Psoas muscle (tissue), 8 donors: Measurements from ENCODE around the gene CHRNA1. TPM values are rescaled to one million over a fixed set of nuclear protein-coding genes. Genes with fewer than 3 reads are reported as not detected.

Source experiments
- ATAC-seq, 4 donors: fragments of 200-7000 bp; cut with Tn5 transposase; one replicate each; pipeline ENCODE4 v1.9.1; 2020; ENCODE audit warnings: moderate library complexity in 3 of 4, mild to moderate bottlenecking in 2 of 4
- DNase-seq, 2 donors: peaks; one replicate each; pipeline ENCODE4 v3.0.0-alpha.2; 2020
- H3K27ac ChIP-seq: fragments of 200-600 bp; one replicate; pipeline ENCODE4 v1.8.0; 2022
- H3K27me3 ChIP-seq, 3 donors: fragments of 200-600 bp in 1 of 3; one replicate each; pipeline versions ENCODE4 v1.6.1 to v1.8.0; 2013 to 2022; ENCODE audit warnings: low read length in 2 of 3, mild to moderate bottlenecking in 2 of 3, moderate library complexity in 1 of 3; ENCODE audit not compliant: insufficient read depth in 3 of 3
- H3K36me3 ChIP-seq, 2 donors: fragments of 200-600 bp in 1 of 2; one replicate each; pipeline versions ENCODE4 v1.6.1 to v1.8.0; 2013 to 2022; ENCODE audit warnings: low read depth in 1 of 2, mild to moderate bottlenecking in 1 of 2, moderate library complexity in 1 of 2; ENCODE audit not compliant: insufficient read depth in 1 of 2
- H3K4me1 ChIP-seq: fragments of 200-600 bp; one replicate; pipeline ENCODE4 v1.8.0; 2022
- H3K4me3 ChIP-seq: fragments of 200-600 bp; one replicate; pipeline ENCODE4 v1.8.0; 2022; ENCODE audit warnings: mild to moderate bottlenecking
- H3K9me3 ChIP-seq: fragments of 200-600 bp; one replicate; pipeline ENCODE4 v1.8.0; 2022
- CTCF ChIP-seq: fragments of 200-600 bp; IDR thresholded peaks from one replicate; pipeline ENCODE4 v1.8.0; 2022; ENCODE audit warnings: antibody characterized with exemption
- WGBS, 3 donors: extraction: QIAGEN DNeasy Blood & Tissue Kit; methylation state at CpG; one replicate each; pipeline versions ENCODE4 v1.1.6 to v1.1.7; 2013; 5-methylcytosine and 5-hydroxymethylcytosine counted together
- intact Hi-C, 2 donors: fragments of 100-400 bp; cut with DNase I; formaldehyde crosslinking; loops; one replicate each; pipeline versions ENCODE4 v1.11.0 to v1.14.2; 2022
- polyA plus RNA-seq, 3 donors: library from polyadenylated mRNA; stranded (reverse); fragments of 200-250 nt; gene quantifications; one replicate each; pipeline ENCODE4 v1.2.3, GENCODE V29; 2013
- total RNA-seq, 4 donors: library from RNA; stranded (reverse); fragmentation: NEBNext Ultra II Directional in 2 of 4; extraction: Animal tissue kit (Norgen Biotek cat#: 25700) in 2 of 4; gene quantifications; one replicate each; pipeline versions ENCODE4 v1.2.1 to v1.2.4, GENCODE V29; 2021 to 2023
- donor health status: healthy with polysubstance abuse.
- donor health status: DM: no; HTN: no; CAD: no; lungs with moderate emphysema.
- donor health status: Bipolar disorder and iron deficiency.
- donor health status: healthy.
- donor health status: DM: yes; HTN: yes; CAD: no.
- donor health status: DM: no; HTN: no; CAD: no.
- donor health status: DM: no; HTN: no; CAD: no.
- donor health status: DM: yes; HTN: yes; CAD: no.

The CHRNA1 gene
- total and polyA plus RNA-seq, 7 donors, result 31.7 to 278 (median 123) TPM

GRCh38 chr2:174765576-174765975, 1.3 kb upstream of the CHRNA1 start:
- no peak for DNase-seq
- Histone ChIP-seq H3K9me3 (no peaks in the 10 kb centered on the region), H3K36me3 (no peaks in the 10 kb centered on the region), H3K4me1 (peaks cover 31% of the 10 kb centered on the region), H3K4me3 (no peak overlapping the region), H3K27me3 (no peaks in the 10 kb centered on the region), H3K27ac (peak overlapping the region; percentile 87)
- WGBS, 3 donors, result 61 to 78% (median 65%) methylated on average over 4 of the region's 4 CpGs
- intact Hi-C loops, result no loop called here
- ATAC-seq, result no peak
- TF ChIP-seq CTCF, result no peak

GRCh38 chr2:174763780-174764179, 492 bp downstream of the CHRNA1 start:
- H3K4me1 ChIP-seq, result peaks cover 34% of the 10 kb centered on the region
- no peaks in the 10 kb centered on the region for H3K27me3 ChIP-seq
- peak overlapping the region; percentile 78 for H3K4me3 ChIP-seq
- no peaks in the 10 kb centered on the region for H3K9me3 ChIP-seq
- ATAC-seq (peak; percentile 17 to 58 (median 28)), DNase-seq (no peak)
- intact Hi-C loops, result no loop called here
- no peak for TF ChIP-seq CTCF
- peak overlapping the region; percentile 87 for H3K27ac ChIP-seq
- peaks cover 0 to 18% of the 10 kb centered on the region in 2 donors for H3K36me3 ChIP-seq
- WGBS, 3 donors, result 32 to 36% (median 33%) methylated on average over 4 of the region's 4 CpGs

- H3K27ac ChIP-seq, result peak overlapping the region; percentile 87
- H3K27me3 ChIP-seq, result no peaks in the 10 kb centered on the region
- intact Hi-C loops, result no loop called here
- peaks cover 34% of the 10 kb centered on the region for H3K4me1 ChIP-seq
- 26 to 38% (median 26%) methylated on average over 5 of the region's 5 CpGs for WGBS, 3 donors
- H3K4me3 ChIP-seq, result peak overlapping the region; percentile 78
- H3K9me3 ChIP-seq, result no peaks in the 10 kb centered on the region
- ATAC-seq (peak; percentile 3 to 42 (median 24)), DNase-seq (no peak)
- no peak for TF ChIP-seq CTCF
- peaks cover 0 to 31% of the 10 kb centered on the region in 2 donors for H3K36me3 ChIP-seq
These were observed 1.8 kb downstream of the CHRNA1 start for GRCh38 chr2:174762464-174762863.

GRCh38 chr2:174761837-174762236, 2.4 kb downstream of the CHRNA1 start:
- peak overlapping the region; percentile 87 for H3K27ac ChIP-seq
- intact Hi-C loops, result no loop called here
- peak overlapping the region; percentile 78 for H3K4me3 ChIP-seq

More at GRCh38 chr2:174761837-174762236, 2.4 kb downstream of the CHRNA1 start:
- peaks cover 0 to 37% of the 10 kb centered on the region in 2 donors for H3K36me3 ChIP-seq
- no peak for DNase-seq
- no peaks in the 10 kb centered on the region for H3K27me3 ChIP-seq
- peak in 1 of 4 donors; percentile 29 for ATAC-seq
- H3K9me3 ChIP-seq, result no peaks in the 10 kb centered on the region
- TF ChIP-seq CTCF, result no peak
- peaks cover 34% of the 10 kb centered on the region for H3K4me1 ChIP-seq
